ENCODE data around the gene MRPL37.

MRPL37 gene

GRCh38 chr1:54266195-54266594 lies 66.2 kb downstream of the MRPL37 start:
- no peak for DNase-seq

GRCh38 chr1:54266908-54267307 lies 66.9 kb downstream of the MRPL37 start:
- DNase-seq = no peak
